NCI-H69 (cell line): ENCODE data around the gene DCDC2.
"Not testable (repeated sequence)": the region's sequence is repeated elsewhere in the genome, so short reads cannot be mapped to it uniquely, and the experiment has no call there.

Experiments used
- DNase-seq: peaks from one replicate; lab custom pipeline; 2025; lab: John Stamatoyannopoulos, UW

Gene DCDC2

GRCh38 chr6:24324617-24325016, 33.2 kb downstream of the DCDC2 start:
- no peak for DNase-seq

GRCh38 chr6:24323632-24324337, 34.1 kb downstream of the DCDC2 start:
- peak; percentile 60 for DNase-seq

DNA sequence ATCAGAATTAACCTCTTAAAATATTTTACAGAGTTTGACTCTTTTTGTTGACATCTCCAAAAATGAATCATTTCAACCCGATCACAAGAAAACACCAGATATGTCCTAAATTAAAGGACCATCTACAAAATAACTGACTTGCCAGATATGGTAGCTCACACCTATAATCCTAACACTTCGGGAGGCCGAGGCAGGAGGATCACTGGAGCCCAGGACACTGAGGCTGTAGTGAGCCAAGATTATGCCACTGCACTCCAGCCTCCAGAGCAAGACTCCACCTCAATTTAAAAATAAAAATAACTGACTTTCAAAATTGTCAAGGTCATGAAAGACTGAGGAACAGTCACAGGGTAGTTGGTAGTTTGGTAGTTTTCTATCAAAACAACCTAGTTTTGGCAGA, 34.9 kb downstream of the DCDC2 start:
- no peak for DNase-seq

DNA sequence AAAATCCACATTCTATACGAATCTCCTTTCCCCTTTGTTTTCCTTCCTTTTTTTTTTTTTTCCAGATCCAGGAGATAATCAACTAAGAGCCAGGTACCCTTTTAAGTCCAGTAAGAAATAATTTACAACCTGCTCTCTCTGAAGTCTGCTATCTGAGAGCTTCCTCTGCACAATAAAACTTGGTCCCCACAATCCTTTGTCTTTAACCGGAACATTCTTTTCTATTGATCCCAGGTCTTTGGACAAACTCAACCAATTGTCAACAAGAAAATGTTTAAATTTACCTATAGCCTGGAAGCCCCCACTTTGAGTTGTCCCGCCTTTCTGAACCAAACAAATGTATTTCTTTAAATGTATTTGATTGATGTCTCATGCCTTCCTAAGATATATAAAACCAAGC, 35.4 kb downstream of the DCDC2 start:
- DNase-seq, result not testable (repeated sequence)

GRCh38 chr6:24321538-24322162, 36.2 kb downstream of the DCDC2 start:
- DNase-seq, result no peak

GRCh38 chr6:24313251-24314141, 44.4 kb downstream of the DCDC2 start:
- peak; percentile 34 for DNase-seq

- DNase-seq, result not testable (repeated sequence)
Measured at GRCh38 chr6:24311775-24312174, 46.1 kb downstream of the DCDC2 start.

GRCh38 chr6:24307881-24308280, 50.0 kb downstream of the DCDC2 start:
- no peak for DNase-seq

DNA sequence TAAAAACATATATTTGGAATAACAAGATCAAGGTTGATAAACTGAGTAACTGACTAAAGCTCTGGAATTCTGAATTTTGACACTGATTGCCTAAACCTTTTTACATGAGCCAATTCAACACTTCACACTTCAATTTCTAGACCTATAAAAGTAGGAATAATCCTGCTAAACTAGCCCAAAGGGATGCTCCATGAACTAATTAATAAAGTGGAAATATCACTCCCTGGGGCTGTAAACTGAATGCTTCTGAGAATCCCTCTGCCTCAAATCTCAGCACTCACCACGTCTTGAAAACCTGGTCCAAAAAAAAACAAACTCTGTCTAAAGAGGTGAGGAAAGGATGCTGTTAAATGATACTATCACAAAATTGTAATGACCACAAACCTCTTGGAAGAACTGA, 50.9 kb downstream of the DCDC2 start:
- DNase-seq, result no peak

- DNase-seq, result no peak
Measured at GRCh38 chr6:24306038-24306437, 51.8 kb downstream of the DCDC2 start.

- no peak for DNase-seq
Measured at GRCh38 chr6:24296944-24297343, 60.9 kb downstream of the DCDC2 start.

DNA sequence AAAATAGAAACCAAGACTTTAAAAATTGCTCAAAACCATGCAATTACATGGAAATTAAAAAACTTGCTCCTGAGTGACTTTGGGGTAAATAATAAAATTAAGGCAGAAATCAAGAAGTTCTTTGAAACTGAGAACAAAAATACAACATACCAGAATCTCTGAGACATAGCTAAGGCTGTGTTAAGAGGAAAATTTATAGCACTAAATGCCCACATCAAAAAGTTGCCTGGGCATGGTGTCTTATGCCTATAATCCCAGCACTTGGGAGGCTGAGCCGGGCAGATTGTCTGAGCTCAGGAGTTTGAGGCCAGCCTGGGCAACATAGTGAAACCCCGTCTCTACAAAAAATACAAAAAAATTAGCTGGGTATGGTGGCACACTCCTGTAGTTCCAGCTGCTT, 64.0 kb downstream of the DCDC2 start:
- not testable (repeated sequence) for DNase-seq

GRCh38 chr6:24287239-24287638, 70.6 kb downstream of the DCDC2 start:
- DNase-seq, result no peak

DNA sequence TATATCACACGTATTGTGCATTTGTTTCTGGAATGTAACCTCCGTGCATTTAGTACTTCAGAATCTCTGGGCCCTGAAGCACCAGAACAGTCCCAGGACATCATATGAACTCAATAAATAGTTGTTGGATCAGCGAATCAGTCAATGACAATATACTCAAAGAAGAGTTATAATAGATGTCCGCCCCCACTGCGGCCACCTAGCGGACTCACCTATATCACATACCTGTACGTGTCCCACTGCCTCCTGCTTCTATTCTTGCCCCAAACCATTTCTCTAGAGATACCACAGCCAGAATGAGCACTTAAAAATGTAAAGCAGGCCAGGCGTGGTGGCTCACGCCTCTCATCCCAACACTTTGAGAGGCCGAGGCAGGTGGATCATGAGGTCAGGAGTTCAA, 73.9 kb downstream of the DCDC2 start:
- no peak for DNase-seq

- peak; percentile 98 for DNase-seq
Measured at GRCh38 chr6:24283043-24283985, 74.5 kb downstream of the DCDC2 start.

GRCh38 chr6:24274441-24275083, 83.3 kb downstream of the DCDC2 start:
- peak; percentile 48 for DNase-seq

- DNase-seq, result peak; percentile 82
Measured at GRCh38 chr6:24273096-24273870, 84.6 kb downstream of the DCDC2 start.

DNA sequence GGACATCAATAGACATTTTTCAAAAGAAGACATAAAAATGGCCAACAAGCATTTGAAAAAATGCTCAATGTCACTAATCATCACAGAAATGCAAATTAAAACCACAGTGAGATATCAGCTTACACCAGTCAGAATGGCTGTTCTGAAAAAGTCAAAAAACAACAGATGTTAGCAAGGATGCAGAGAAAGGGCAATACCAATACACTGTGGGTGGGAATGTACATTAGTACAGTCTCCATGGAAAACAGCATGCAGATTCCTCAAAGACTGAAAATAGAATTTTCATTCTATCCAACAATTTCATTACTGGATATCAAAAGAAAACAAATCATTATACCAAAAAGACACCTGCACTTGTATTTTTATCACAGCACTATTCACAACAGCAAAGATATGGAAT, 85.3 kb downstream of the DCDC2 start:
- DNase-seq, result peak; percentile 59

GRCh38 chr6:24272148-24272547, 85.7 kb downstream of the DCDC2 start:
- no peak for DNase-seq

DNA sequence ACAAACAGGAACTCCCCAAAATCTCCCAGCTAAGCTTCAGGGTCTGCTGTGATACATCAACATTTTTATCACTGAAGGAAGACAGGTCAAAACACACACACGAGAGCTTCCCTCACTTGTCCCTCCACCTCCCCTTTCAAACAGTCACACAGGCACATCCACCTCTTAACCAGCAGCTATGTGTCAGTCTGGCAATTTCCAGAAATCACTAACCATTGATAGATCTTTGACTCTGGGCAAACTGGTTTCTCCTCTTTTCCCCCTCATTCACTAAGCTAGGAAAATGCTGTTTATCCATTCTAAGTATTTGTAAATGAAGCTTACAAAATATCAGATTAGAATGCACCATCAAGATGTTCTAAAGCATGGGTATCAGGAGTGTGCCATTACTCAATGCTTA, 87.8 kb downstream of the DCDC2 start:
- DNase-seq, result no peak
